GM12801 (cell line): Measurements from ENCODE around the gene STK11.

Experiments
- CTCF ChIP-seq: IDR thresholded peaks from one replicate; pipeline ENCODE4 v1.5.1; 2011; ENCODE audit warnings: control low read depth; ENCODE audit not compliant: insufficient read length; ENCODE audit errors: extremely low read depth

Gene STK11

GRCh38 chr19:1241417-1242095 lies 36.0 kb downstream of the STK11 start, which contains the start of gene ATP5F1D:
ATP5F1D (plus strand) TSS chr19:1241751; CDS start chr19:1241851, 100 bp downstream.
- no peak for TF ChIP-seq CTCF

GRCh38 chr19:1243768-1244692 lies 38.5 kb downstream of the STK11 start:
- TF ChIP-seq CTCF, result no peak

GRCh38 chr19:1244693-1245451 lies 39.3 kb downstream of the STK11 start:
- no peak for TF ChIP-seq CTCF

- no peak for TF ChIP-seq CTCF
Measured at GRCh38 chr19:1245494-1246264, 40.1 kb downstream of the STK11 start.

- no peak for TF ChIP-seq CTCF
Measured at GRCh38 chr19:1247748-1248138, 42.2 kb downstream of the STK11 start.

GRCh38 chr19:1248139-1248785 lies 42.7 kb downstream of the STK11 start, which contains the start of gene MIDN:
MIDN (plus strand) TSS chr19:1248583; CDS start chr19:1250297, 1,714 bp downstream.
- no peak for TF ChIP-seq CTCF
